Smooth muscle cell of the pulmonary artery (primary cell): ENCODE measurements around the gene ZP1. TPM values are rescaled to one million over a fixed set of nuclear protein-coding genes. Genes with fewer than 3 reads are reported as not detected.

Experiments
- total RNA-seq: library from RNA; depleted of rRNA; stranded (reverse); fragments of >200 nt; gene quantifications from 2 replicates; pipeline ENCODE4 v1.2.3, GENCODE V29; 2014

The ZP1 gene
- total RNA-seq = 0.36 and 0.98 TPM in 2 replicates

GRCh38 chr11:60866911-60867870 lies at the start of gene ZP1:
TSS of gene ZP1 (plus strand) at chr11:60867542. CDS start at chr11:60867562, 20 bp downstream.

GRCh38 chr11:60841797-60842667 lies 25.3 kb upstream of the ZP1 start, which contains the start of gene CCDC86:
TSS of gene CCDC86 (plus strand) at chr11:60842113. CDS start at chr11:60842125, 12 bp downstream.

GRCh38 chr11:60855726-60856633 lies 11.4 kb upstream of the ZP1 start, which contains the start of gene PTGDR2:
TSS of gene PTGDR2 (minus strand) at chr11:60855950. CDS start at chr11:60853722, 2,228 bp downstream.

GRCh38 chr11:60906132-60906972 lies 39.0 kb downstream of the ZP1 start, which contains the start of gene PRPF19:
TSS of gene PRPF19 (minus strand) at chr11:60906585. CDS start at chr11:60906382, 203 bp downstream.

GRCh38 chr11:60913793-60914632 lies 46.7 kb downstream of the ZP1 start, which contains the start of gene TMEM109:
TSS of gene TMEM109 (plus strand) at chr11:60914158. CDS start at chr11:60919694, 5,536 bp downstream.

GRCh38 chr11:60924110-60924905 lies 57.0 kb downstream of the ZP1 start, which contains the start of gene TMEM132A:
TSS of gene TMEM132A (plus strand) at chr11:60924460. CDS start at chr11:60924634, 174 bp downstream.

Other genes with a start within 250 kb of the ZP1 start
- gene MS4A8, start 167.9 kb upstream of the ZP1 start, total RNA-seq = not detected in 2 replicates
- gene MS4A18, start 142.8 kb upstream of the ZP1 start, total RNA-seq = not detected in 2 replicates
- gene MS4A15, start 110.7 kb upstream of the ZP1 start, total RNA-seq = not detected in 2 replicates
- gene MS4A10, start 82.2 kb upstream of the ZP1 start, total RNA-seq = not detected in 2 replicates
- 9.5 and 16.9 TPM in 2 replicates for gene CCDC86, start 25.4 kb upstream of the ZP1 start, total RNA-seq
- gene PTGDR2, start 11.6 kb upstream of the ZP1 start, total RNA-seq = 0.07 and 0.33 TPM in 2 replicates
- gene PRPF19, start 39.0 kb downstream of the ZP1 start, total RNA-seq = 35.6 and 47.5 TPM in 2 replicates
- gene TMEM109, start 46.6 kb downstream of the ZP1 start, total RNA-seq = 43.2 and 44.7 TPM in 2 replicates
- gene TMEM132A, start 56.9 kb downstream of the ZP1 start, total RNA-seq = 16.5 and 41.5 TPM in 2 replicates
- gene SLC15A3, start 84.6 kb downstream of the ZP1 start, total RNA-seq = 10.7 and 16.4 TPM in 2 replicates
- gene CD6, start 104.1 kb downstream of the ZP1 start, total RNA-seq = not detected in 2 replicates
- not detected in 2 replicates for gene CD5, start 234.9 kb downstream of the ZP1 start, total RNA-seq